Testis (tissue), 3 donors: Measurements from ENCODE around the gene SPATA32. TPM values are rescaled to one million over a fixed set of nuclear protein-coding genes. Genes with fewer than 3 reads are reported as not detected.

Source experiments
- DNase-seq: peaks from one replicate; pipeline ENCODE4 v3.0.0-alpha.2; 2019
- H3K27ac ChIP-seq, 2 donors: fragments of 200-600 bp; sonication (generic); one replicate each; pipeline ENCODE4 v1.5.1; 2019
- H3K27me3 ChIP-seq: fragments of 200-600 bp; sonication (generic); one replicate; pipeline ENCODE4 v1.5.1; 2019
- H3K36me3 ChIP-seq: fragments of 200-600 bp; sonication (generic); one replicate; pipeline ENCODE4 v1.5.1; 2017; ENCODE audit warnings: low read depth; ENCODE audit errors: missing control alignments
- H3K4me1 ChIP-seq: fragments of 200-600 bp; sonication (generic); one replicate; pipeline ENCODE4 v1.5.1; 2019
- H3K4me3 ChIP-seq, 2 donors: fragments of 200-600 bp; sonication (generic); one replicate each; pipeline ENCODE4 v1.5.1; 2017 to 2019
- H3K9me3 ChIP-seq: fragments of 200-600 bp; sonication (generic); one replicate; pipeline ENCODE4 v1.5.1; 2017
- POLR2A ChIP-seq: fragments of 450-650 bp; IDR thresholded peaks from one replicate; pipeline ENCODE4 v1.6.1; 2017; ENCODE audit warnings: antibody characterized with exemption, mild to moderate bottlenecking, moderate library complexity
- WGBS, 2 donors: methylation state at CpG; one replicate each; pipeline ENCODE4 v1.1.5; 2018; 5-methylcytosine and 5-hydroxymethylcytosine counted together
- intact Hi-C: fragments of 100-400 bp; cut with DNase I; formaldehyde crosslinking; loops from one replicate; pipeline ENCODE4 v1.15.1; 2023; ENCODE audit warnings: low total_unique reads
- polyA plus RNA-seq: library from polyadenylated mRNA; stranded (reverse); fragments of 350-450 nt; fragmentation: Illumina TruSeq; extraction: RNeasy Lipid Tissue Mini Kit (QIAGEN cat#74804); gene quantifications from one replicate; pipeline ENCODE4 v1.2.3, GENCODE V29; 2014; ENCODE audit warnings: low read depth, low replicate concordance; ENCODE audit not compliant: insufficient read depth
- total RNA-seq, 2 donors: library from RNA; depleted of rRNA; stranded (reverse); fragments of >200 nt; gene quantifications; one replicate each; pipeline ENCODE4 v1.2.3, GENCODE V29; 2016
- TF ChIP-seq, protein P1 (sequence below), 3 experiments: fragments of 450-650 bp in 2 of 3; fragments of 200-600 bp in 1 of 3; sonication (generic) in 1 of 3; IDR thresholded peaks; one replicate each; pipeline ENCODE4 v1.5.1; 2016 to 2019; ENCODE audit warnings: antibody characterized with exemption in 3 of 3, mild to moderate bottlenecking in 2 of 3, moderate library complexity in 1 of 3

Gene SPATA32
- total and polyA plus RNA-seq, 3 donors from 2014 or later, result 15.5 to 72.0 (median 47.4) TPM

DNA sequence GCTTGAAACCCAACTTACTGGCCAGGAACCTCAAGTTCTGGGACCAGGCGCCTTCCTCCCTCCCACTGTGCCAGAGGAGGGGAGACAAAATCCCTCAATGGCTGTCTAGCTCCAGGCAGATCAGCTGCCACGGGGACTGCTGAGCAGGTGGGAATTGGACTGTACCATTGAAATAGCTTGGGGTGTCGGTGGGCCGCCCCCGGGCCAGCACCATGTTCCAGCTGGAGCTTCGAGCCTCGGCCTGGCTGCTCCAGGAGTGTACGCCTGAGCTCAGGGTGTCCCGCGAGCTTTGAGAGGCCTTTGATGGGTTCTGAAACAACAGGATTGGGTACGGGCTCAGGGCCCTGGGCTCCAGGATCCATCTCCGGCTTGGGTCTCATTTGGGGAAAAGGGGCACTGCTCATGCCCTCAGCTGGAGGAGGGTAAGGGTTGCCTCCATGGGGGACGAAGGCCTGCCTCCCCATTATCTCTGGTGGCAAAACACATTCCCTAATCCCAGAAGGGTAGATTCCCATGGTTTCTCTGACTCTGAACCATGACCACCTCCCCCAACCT is 4.6 kb upstream of the SPATA32 start:
- intact Hi-C loops, result no loop called here
- Histone ChIP-seq H3K27me3 (no peaks in the 10 kb centered on the region), H3K4me1 (peaks cover 12% of the 10 kb centered on the region), H3K36me3 (no peaks in the 10 kb centered on the region), H3K27ac (no peak overlapping the region), H3K9me3 (no peaks in the 10 kb centered on the region), H3K4me3 (no peak overlapping the region)
- TF ChIP-seq, protein P1, sequence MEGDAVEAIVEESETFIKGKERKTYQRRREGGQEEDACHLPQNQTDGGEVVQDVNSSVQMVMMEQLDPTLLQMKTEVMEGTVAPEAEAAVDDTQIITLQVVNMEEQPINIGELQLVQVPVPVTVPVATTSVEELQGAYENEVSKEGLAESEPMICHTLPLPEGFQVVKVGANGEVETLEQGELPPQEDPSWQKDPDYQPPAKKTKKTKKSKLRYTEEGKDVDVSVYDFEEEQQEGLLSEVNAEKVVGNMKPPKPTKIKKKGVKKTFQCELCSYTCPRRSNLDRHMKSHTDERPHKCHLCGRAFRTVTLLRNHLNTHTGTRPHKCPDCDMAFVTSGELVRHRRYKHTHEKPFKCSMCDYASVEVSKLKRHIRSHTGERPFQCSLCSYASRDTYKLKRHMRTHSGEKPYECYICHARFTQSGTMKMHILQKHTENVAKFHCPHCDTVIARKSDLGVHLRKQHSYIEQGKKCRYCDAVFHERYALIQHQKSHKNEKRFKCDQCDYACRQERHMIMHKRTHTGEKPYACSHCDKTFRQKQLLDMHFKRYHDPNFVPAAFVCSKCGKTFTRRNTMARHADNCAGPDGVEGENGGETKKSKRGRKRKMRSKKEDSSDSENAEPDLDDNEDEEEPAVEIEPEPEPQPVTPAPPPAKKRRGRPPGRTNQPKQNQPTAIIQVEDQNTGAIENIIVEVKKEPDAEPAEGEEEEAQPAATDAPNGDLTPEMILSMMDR (IDR thresholded peaks at IDR 0.05), result no peak
- TF ChIP-seq POLR2A, result no peak
- WGBS, 2 donors, result 92 to 95% methylated on average over 9 to 13 of the region's 13 CpGs
- DNase-seq, result no peak

DNA sequence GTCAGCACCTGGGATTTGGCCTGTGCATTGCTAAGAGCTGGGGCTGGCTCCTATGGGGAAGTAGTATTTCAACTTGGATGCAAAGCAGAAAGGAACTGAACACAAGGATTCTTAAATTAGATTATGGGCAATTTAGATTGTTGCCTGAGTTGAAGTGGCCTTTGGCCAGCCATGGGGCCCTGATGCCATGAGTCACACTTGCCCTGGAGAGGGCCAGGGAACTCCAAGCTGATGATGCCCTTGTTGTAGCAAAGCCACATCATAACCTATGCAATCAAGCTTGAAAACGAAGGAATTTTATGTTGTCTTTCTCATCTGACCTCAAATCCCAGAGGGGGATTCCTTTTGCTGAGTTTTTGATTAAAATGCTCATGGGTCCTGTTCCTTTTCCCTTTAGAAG is 3.9 kb upstream of the SPATA32 start:
- peaks cover 12% of the 10 kb centered on the region for H3K4me1 ChIP-seq
- intact Hi-C loops, result no loop called here
- no peaks in the 10 kb centered on the region for H3K27me3 ChIP-seq
- no peaks in the 10 kb centered on the region for H3K9me3 ChIP-seq
- no peak overlapping the region for H3K27ac ChIP-seq
- H3K4me3 ChIP-seq, result no peak overlapping the region
- TF ChIP-seq, protein P1 (IDR thresholded peaks at IDR 0.05), result no peak
- no peak for TF ChIP-seq POLR2A
- DNase-seq, result no peak
- no peaks in the 10 kb centered on the region for H3K36me3 ChIP-seq
- WGBS, 2 donors, result 75 to 84% methylated on average over 1 of the region's 1 CpG

- Histone ChIP-seq H3K4me1 (peaks cover 12% of the 10 kb centered on the region), H3K4me3 (no peak overlapping the region), H3K9me3 (no peaks in the 10 kb centered on the region), H3K36me3 (no peaks in the 10 kb centered on the region), H3K27ac (no peak overlapping the region), H3K27me3 (no peaks in the 10 kb centered on the region)
- no peak for DNase-seq
- intact Hi-C loops, result no loop called here
- 92 to 93% methylated on average over 8 of the region's 8 CpGs for WGBS, 2 donors
- no peak for TF ChIP-seq POLR2A
These were observed 3.1 kb upstream of the SPATA32 start for GRCh38 chr17:45264988-45265387.

DNA sequence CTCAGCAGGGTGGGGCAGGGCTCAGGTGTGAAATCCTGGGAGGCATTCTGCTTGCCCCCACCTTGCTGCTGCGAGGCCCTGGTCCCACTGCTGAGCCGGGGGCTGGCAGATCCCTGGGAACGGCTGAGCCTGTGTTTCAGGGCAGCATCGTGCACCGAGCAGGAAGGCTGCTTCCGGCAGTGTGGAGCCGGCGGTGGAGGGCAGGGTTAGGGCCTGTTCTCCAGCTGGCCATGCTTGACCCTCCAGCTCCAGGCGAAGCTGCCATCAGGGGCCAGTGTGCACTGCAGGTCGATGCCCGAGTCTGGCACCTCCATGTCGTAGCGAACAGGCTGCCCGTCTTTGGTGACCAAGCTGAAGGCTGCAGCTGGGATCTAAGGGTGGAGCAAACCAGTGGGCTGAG is 2.5 kb upstream of the SPATA32 start:
- intact Hi-C loops, result no loop called here
- TF ChIP-seq, protein P1 (IDR thresholded peaks at IDR 0.05), result no peak
- no peak overlapping the region for H3K4me3 ChIP-seq
- DNase-seq, result no peak
- H3K4me1 ChIP-seq, result peaks cover 12% of the 10 kb centered on the region
- H3K36me3 ChIP-seq, result no peaks in the 10 kb centered on the region
- 94% methylated on average over 14 of the region's 14 CpGs; no CpG with 5 or more reads in 1 of the 2 donors for WGBS, 2 donors
- no peaks in the 10 kb centered on the region for H3K27me3 ChIP-seq
- no peaks in the 10 kb centered on the region for H3K9me3 ChIP-seq
- no peak overlapping the region for H3K27ac ChIP-seq

- Histone ChIP-seq H3K4me3 (no peak overlapping the region), H3K36me3 (no peaks in the 10 kb centered on the region), H3K4me1 (peaks cover 12% of the 10 kb centered on the region), H3K27me3 (no peaks in the 10 kb centered on the region), H3K9me3 (no peaks in the 10 kb centered on the region), H3K27ac (no peak overlapping the region)
- intact Hi-C loops, result no loop called here
- no peak for DNase-seq
- TF ChIP-seq, protein P1 (IDR thresholded peaks at IDR 0.05), result no peak
- no peak for TF ChIP-seq POLR2A
- WGBS, 2 donors, result 72% methylated on average over 7 of the region's 7 CpGs; no CpG with 5 or more reads in 1 of the 2 donors
These were observed 1.6 kb upstream of the SPATA32 start for GRCh38 chr17:45263477-45263860.
